GM19452 (cell line): ENCODE results near the gene IQCH.
"Not testable (repeated sequence)": the region's sequence is repeated elsewhere in the genome, so short reads cannot be mapped to it uniquely, and the experiment has no call there.

Source experiments
- ATAC-seq: cut with Tn5 transposase; IDR thresholded peaks from one replicate; pipeline ENCODE4 v1.9.1; 2021; ENCODE audit not compliant: unreplicated experiment

Gene IQCH

DNA sequence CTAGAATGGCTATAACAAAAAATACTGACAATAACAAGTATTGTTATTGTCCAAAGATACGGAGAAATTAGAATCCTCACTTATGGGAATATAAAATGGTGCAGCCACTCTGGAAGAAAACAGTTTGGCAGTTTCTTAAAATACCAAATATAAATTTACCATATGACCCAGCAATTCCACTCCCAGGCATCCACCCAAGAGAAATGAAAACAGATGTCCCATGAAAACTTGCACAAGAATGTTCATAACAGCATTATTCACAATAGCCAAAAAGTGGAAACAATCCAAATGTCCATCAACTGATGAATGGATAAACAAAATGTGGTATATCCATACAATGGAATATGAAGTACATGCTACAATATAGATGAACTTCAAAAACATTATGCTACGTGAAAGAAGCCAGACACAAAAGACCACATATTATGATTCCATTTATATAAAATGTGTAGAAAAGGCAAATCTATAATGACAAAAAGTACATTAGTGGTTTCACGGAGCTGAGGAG is 9.6 kb upstream of the IQCH start:
- no peak for ATAC-seq

GRCh38 chr15:67246606-67247005 is 8.0 kb upstream of the IQCH start:
- not testable (repeated sequence) for ATAC-seq

DNA sequence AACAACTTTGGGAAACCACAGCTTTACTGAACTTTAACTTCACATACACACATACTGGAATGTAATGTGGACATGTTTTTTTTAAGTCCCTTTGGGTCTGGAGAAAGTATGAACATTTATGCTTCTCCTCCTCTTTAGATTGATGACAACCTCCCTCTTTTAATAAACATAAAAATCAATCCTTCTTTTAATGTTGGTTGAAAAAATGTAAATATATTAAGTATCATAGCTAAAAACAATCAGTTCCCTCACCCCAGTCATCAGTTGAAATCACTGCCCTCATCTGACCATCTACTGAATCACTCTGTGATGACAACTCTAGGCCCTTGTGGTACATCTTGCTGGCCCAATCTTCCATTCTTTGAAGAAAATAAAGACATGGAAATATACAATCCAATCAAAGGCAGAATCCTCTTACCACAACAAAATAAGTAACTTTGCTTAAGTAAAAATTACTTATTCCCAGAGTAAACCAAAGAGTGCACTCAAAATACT is 6.5 kb upstream of the IQCH start:
- no peak for ATAC-seq

- ATAC-seq = no peak
Observed at GRCh38 chr15:67249830-67250229, 4.8 kb upstream of the IQCH start.

GRCh38 chr15:67251318-67251717 is 3.3 kb upstream of the IQCH start:
- no peak for ATAC-seq

DNA sequence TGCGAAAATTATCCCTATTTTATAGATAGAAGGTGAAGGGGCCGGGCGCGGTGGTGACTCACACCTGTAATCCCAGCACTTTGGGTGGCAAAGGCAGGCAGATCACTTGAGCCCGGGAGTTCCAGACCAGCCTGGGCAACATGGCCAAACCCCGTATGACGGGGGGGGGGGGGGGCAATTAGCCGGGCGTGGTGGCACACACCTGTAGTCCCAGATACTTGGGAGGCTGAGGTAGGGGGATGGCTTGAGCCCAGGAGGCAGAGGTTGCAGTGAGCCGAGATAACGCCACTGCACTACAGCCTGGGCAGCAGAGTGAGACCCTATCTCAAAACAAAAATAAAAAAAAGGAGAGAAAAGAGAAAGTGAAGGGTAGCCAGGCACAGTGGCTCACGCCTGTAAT is 1.5 kb upstream of the IQCH start:
- ATAC-seq = no peak

DNA sequence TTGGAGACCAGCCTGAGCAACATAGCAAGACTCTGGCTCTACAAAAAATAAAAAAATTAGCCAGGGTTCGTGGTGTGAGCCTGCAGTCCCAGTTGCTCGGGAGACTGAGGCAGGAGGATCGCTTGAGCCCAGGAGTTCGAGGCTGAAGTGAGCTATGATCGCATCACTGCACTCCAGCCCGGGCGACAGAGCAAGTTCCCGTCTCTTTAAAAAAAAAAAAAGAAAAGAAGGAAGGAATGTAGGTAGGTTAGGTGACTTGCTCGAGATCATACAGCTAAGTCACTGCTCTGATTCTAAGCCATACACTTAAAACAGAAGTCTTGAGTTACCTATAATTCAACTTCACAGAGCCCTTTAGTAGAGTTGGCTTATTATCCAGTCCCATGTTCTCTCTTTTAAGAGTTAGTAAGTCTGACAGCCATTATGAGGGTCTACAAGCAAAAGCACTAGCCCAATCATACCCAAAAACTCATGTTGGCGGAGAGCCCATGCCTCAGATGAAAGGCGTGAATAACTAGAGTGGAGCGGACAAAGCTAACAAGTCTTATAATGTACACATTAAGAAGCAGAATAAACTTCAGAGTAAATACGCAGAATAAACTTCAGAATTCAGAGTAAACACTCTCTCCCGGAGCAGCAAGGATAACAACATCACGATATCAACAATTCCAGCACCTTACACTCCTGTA is 893 bp upstream of the IQCH start:
- no peak for ATAC-seq

GRCh38 chr15:67256051-67256450 is 1.5 kb downstream of the IQCH start:
- no peak for ATAC-seq

- ATAC-seq = not testable (repeated sequence)
Observed at GRCh38 chr15:67258412-67258811, 3.8 kb downstream of the IQCH start.

GRCh38 chr15:67259379-67259778 is 4.8 kb downstream of the IQCH start:
- ATAC-seq = no peak

- no peak for ATAC-seq
Observed at GRCh38 chr15:67259806-67260205, 5.2 kb downstream of the IQCH start.

- ATAC-seq = no peak
Observed at GRCh38 chr15:67266870-67267269, 12.3 kb downstream of the IQCH start.

GRCh38 chr15:67267440-67267839 is 12.9 kb downstream of the IQCH start:
- no peak for ATAC-seq

GRCh38 chr15:67267951-67268941 is 13.7 kb downstream of the IQCH start:
- no peak for ATAC-seq

DNA sequence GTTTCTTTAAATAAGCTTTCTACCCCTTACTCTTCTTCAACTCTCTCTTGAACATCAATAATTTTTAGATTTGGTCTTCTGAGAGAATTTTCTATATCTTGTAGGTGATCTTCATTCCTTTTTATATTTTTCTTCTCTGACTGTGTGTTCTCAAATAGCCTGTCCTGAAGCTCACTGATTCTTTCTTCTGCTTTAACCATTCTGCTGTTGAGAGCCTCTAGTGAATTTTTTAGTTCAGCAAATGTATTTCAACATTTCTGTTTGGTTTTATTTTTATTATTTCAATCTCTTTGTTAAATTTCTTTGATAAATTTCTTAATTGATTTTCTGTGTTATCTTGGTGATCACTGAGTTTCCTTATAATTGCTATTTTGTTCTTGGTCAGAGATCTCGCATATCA is 19.6 kb downstream of the IQCH start:
- no peak for ATAC-seq

- no peak for ATAC-seq
Observed at GRCh38 chr15:67276666-67277065, 22.1 kb downstream of the IQCH start.

GRCh38 chr15:67280217-67280616 is 25.6 kb downstream of the IQCH start:
- no peak for ATAC-seq

DNA sequence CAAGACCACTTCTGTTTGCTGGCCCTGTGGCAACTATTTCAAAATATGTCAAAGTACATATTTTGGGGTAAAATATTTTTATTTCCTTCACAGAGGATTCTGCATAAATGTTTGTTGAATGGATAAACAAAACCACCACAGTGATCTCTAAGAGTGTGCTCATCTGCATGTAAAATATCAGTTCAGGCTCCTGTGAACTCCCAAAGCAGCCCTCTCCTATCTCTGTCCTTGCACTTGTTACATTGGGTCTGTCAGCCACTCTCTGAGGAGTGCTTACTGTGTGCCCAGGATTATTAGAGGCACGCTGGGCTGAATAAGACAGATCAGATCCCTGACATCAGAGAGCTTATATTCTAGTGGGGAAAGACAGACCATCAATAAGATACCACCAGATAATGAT is 27.1 kb downstream of the IQCH start:
- ATAC-seq = no peak

DNA sequence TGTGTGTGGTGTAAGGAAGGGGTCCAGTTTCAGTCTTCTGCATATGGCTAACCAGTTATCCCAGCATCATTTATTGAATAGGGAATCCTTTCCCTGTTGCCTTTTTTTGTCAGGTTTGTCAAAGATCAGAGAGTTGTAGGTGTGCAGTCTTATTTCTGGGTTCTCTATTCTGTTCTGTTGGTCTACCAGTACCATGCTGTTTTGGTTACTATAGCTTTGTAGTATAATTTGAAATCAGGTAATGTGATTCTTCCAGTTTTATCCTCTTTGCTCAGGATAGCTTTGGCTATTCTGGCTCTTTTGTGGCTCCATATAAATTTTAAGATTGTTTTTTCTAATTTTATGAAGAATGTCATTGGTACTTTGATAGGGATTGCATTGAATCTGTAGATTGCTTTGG is 31.0 kb downstream of the IQCH start:
- not testable (repeated sequence) for ATAC-seq

DNA sequence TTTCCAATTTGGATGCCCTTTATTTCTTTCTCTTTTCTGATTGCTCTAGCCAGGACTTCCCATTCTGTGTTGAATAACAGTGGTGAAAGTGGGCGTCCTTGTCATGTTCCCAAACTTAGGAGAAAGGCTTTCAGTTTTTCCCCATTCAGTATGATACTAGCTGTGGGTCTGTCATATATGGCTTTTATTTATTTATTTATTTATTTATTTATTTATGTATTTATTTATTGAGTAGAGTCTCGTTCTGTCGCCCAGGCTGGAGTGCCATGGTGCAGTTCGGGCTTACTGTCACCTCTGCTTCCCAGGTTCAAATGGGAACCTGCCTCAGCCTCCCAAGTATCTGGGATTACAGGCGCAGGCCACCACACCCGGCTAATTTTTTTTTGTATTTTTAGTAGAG is 31.8 kb downstream of the IQCH start:
- not testable (repeated sequence) for ATAC-seq

DNA sequence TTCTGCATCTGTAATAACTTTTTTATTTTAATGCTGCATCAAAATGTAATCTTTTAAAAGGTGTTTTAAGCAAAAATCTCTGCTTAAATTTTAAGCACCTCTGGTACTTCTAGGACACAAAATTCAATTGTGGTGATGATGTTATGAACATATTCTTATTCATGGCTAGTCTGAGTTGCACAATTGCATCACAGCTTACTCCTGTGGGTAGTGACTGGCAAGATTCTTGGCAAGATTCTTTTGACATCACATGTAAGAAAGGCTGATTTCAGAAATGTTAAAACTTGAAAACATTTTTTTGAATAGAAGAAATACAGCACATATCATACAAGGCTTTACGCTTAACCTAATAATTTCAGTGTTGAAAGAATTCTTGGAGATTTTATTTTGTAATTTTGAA is 35.7 kb downstream of the IQCH start:
- ATAC-seq = no peak

GRCh38 chr15:67296188-67296587 is 41.6 kb downstream of the IQCH start:
- ATAC-seq = no peak
